Spleen (tissue), 7 donors: Measurements from ENCODE around the gene FKRP.

ENCODE experiments used
- POLR2A ChIP-seq, 3 donors: fragments of 450-650 bp; IDR thresholded peaks; one replicate each; pipeline ENCODE4 v1.5.1; 2017; ENCODE audit warnings: antibody characterized with exemption in 3 of 3, mild to moderate bottlenecking in 1 of 3
- POLR2AphosphoS5 ChIP-seq, 3 donors: sonication (generic); formaldehyde crosslinking; IDR thresholded peaks; one replicate each; pipeline ENCODE4 v1.5.1; 2017; ENCODE audit warnings: antibody characterized with exemption in 3 of 3
- TF ChIP-seq, protein P1 (sequence below), 11 experiments: fragments of 200-600 bp in 7 of 11; fragments of 450-650 bp in 4 of 11; sonication (generic) in 4 of 11; IDR thresholded peaks in 8 of 11; conservative IDR thresholded peaks in 3 of 11; 1 replicate in 7 of 11; 2 replicates in 4 of 11; pipeline versions ENCODE4 v1.4.0 to v1.8.0; 2016 to 2021; ENCODE audit warnings: antibody characterized with exemption in 11 of 11, inconsistent platforms in 4 of 11, mild to moderate bottlenecking in 1 of 11
- donor health status: DM: no; HTN: no; CAD: no; lungs with moderate emphysema.
- donor health status: DM: no; HTN: no; CAD: no.
- donor health status: DM: no; HTN: no; CAD: no.

DNA sequence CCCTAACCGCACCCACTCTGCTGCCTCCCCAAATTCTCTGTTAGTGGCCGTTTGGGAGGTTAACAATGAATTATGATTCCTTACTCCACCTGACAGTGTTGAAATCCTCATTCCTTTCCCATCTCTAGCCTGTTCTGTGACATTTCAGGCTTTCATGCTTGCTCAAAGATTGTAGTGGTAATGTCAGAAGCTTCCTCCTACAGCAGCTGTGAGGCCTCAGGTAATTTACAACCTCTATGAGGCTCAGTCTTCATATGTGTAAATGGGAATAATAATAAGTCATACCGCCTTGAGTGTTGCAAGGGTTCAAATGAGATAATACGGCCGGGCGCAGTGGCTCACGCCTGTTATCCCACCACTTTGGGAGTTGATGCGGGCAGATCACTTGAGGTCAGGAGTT lies 43.5 kb downstream of the FKRP start:
- no peak for TF ChIP-seq POLR2A (IDR thresholded peaks at IDR 0.05)
- TF ChIP-seq, protein P1, sequence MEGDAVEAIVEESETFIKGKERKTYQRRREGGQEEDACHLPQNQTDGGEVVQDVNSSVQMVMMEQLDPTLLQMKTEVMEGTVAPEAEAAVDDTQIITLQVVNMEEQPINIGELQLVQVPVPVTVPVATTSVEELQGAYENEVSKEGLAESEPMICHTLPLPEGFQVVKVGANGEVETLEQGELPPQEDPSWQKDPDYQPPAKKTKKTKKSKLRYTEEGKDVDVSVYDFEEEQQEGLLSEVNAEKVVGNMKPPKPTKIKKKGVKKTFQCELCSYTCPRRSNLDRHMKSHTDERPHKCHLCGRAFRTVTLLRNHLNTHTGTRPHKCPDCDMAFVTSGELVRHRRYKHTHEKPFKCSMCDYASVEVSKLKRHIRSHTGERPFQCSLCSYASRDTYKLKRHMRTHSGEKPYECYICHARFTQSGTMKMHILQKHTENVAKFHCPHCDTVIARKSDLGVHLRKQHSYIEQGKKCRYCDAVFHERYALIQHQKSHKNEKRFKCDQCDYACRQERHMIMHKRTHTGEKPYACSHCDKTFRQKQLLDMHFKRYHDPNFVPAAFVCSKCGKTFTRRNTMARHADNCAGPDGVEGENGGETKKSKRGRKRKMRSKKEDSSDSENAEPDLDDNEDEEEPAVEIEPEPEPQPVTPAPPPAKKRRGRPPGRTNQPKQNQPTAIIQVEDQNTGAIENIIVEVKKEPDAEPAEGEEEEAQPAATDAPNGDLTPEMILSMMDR (IDR thresholded peaks at IDR 0.05 in 8 of 11, conservative IDR thresholded peaks at IDR 0.05 in 3 of 11), result no peak
- no peak for TF ChIP-seq POLR2AphosphoS5 (IDR thresholded peaks at IDR 0.05)
